ENCODE results near the gene PANK2.
A peak's percentile ranks its signal among the peaks of the same experiment; 100 is the strongest.

- TF ChIP-seq ATF3 (IDR thresholded peaks at IDR 0.05) (no peak), POLR2AphosphoS5 (IDR thresholded peaks at IDR 0.05; ENCODE audit: low read depth, low read length) (peak; percentile 52)
- TF ChIP-seq, protein P1, sequence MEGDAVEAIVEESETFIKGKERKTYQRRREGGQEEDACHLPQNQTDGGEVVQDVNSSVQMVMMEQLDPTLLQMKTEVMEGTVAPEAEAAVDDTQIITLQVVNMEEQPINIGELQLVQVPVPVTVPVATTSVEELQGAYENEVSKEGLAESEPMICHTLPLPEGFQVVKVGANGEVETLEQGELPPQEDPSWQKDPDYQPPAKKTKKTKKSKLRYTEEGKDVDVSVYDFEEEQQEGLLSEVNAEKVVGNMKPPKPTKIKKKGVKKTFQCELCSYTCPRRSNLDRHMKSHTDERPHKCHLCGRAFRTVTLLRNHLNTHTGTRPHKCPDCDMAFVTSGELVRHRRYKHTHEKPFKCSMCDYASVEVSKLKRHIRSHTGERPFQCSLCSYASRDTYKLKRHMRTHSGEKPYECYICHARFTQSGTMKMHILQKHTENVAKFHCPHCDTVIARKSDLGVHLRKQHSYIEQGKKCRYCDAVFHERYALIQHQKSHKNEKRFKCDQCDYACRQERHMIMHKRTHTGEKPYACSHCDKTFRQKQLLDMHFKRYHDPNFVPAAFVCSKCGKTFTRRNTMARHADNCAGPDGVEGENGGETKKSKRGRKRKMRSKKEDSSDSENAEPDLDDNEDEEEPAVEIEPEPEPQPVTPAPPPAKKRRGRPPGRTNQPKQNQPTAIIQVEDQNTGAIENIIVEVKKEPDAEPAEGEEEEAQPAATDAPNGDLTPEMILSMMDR (IDR thresholded peaks at IDR 0.05 in 2 of 3, conservative IDR thresholded peaks at IDR 0.05 in 1 of 3; ENCODE audit: borderline replicate concordance in 1 of 3, insufficient read depth in 1 of 3, low read depth in 2 of 3, low read length in 2 of 3): no peak
Measured at GRCh38 chr20:3927486-3928291, 38.5 kb downstream of the PANK2 start.
